CD14-positive monocyte (primary cell): ENCODE results near the gene PARVB. TPM values are rescaled to one million over a fixed set of nuclear protein-coding genes. Genes with fewer than 3 reads are reported as not detected.
"Not testable (repeated sequence)": the region's sequence is repeated elsewhere in the genome, so short reads cannot be mapped to it uniquely, and the experiment has no call there.

Experiments
- DNase-seq, 3 donors: peaks; one replicate each; pipeline ENCODE4 v3.0.0-alpha.2; 2011 to 2022
- H2AFZ ChIP-seq: 2 replicates; pipeline ENCODE4 v1.6.0; 2012; ENCODE audit warnings: mild to moderate bottlenecking, low read depth, low read length, inconsistent platforms; ENCODE audit not compliant: insufficient read depth, poor library complexity, severe bottlenecking
- H3K27ac ChIP-seq, 2 donors: 1 replicate in 1 of 2; 2 replicates in 1 of 2; pipeline ENCODE4 v1.5.1; 2012 to 2013; ENCODE audit warnings: low read length in 2 of 2, control low read depth in 1 of 2, inconsistent platforms in 1 of 2, low read depth in 1 of 2, mild to moderate bottlenecking in 1 of 2
- H3K27me3 ChIP-seq, 2 donors: one replicate each; pipeline versions ENCODE4 v1.6.0 to v1.6.1; 2011 to 2013; ENCODE audit warnings: low read length in 2 of 2; ENCODE audit not compliant: control insufficient read depth in 2 of 2, insufficient read depth in 2 of 2
- H3K36me3 ChIP-seq, 2 donors: replicated peaks in 1 of 2; 1 replicate in 1 of 2; 2 replicates in 1 of 2; pipeline versions ENCODE4 v1.5.1 to v1.6.1; 2012 to 2013; ENCODE audit warnings: low read length in 2 of 2, control low read depth in 1 of 2, inconsistent platforms in 1 of 2, mild to moderate bottlenecking in 1 of 2; ENCODE audit not compliant: insufficient read depth in 2 of 2, control insufficient read depth in 1 of 2
- H3K4me1 ChIP-seq, 2 donors: 1 replicate in 1 of 2; 2 replicates in 1 of 2; pipeline versions ENCODE4 v1.5.1 to v1.6.1; 2012 to 2013; ENCODE audit warnings: low read length in 2 of 2, control low read depth in 1 of 2, inconsistent platforms in 1 of 2, mild to moderate bottlenecking in 1 of 2, moderate library complexity in 1 of 2; ENCODE audit not compliant: insufficient read depth in 2 of 2, control insufficient read depth in 1 of 2
- H3K4me2 ChIP-seq: replicated peaks from 2 replicates; pipeline ENCODE3; 2012; ENCODE audit warnings: low read length, moderate library complexity, mild to moderate bottlenecking; ENCODE audit not compliant: poor library complexity, severe bottlenecking; ENCODE audit errors: extremely low read depth
- H3K4me3 ChIP-seq, 3 experiments: fragments of 200-600 bp in 1 of 3; sonication (generic) in 1 of 3; replicated peaks in 1 of 3; 1 replicate in 2 of 3; 2 replicates in 1 of 3; pipeline ENCODE4 v1.5.1; 2011 to 2013; ENCODE audit warnings: low read length in 3 of 3, mild to moderate bottlenecking in 3 of 3, control low read depth in 2 of 3, low read depth in 2 of 3, inconsistent platforms in 1 of 3, moderate library complexity in 1 of 3
- H3K79me2 ChIP-seq: 2 replicates; pipeline ENCODE4 v1.6.0; 2012; ENCODE audit warnings: mild to moderate bottlenecking, control low read depth, inconsistent platforms, low read length, moderate library complexity; ENCODE audit not compliant: insufficient read depth
- H3K9ac ChIP-seq: 2 replicates; pipeline ENCODE4 v1.6.0; 2017; ENCODE audit warnings: low read length, mild to moderate bottlenecking; ENCODE audit not compliant: insufficient read depth, poor library complexity, severe bottlenecking
- H3K9me3 ChIP-seq, 2 donors: replicated peaks in 1 of 2; 1 replicate in 1 of 2; 2 replicates in 1 of 2; pipeline versions ENCODE4 v1.5.1 to v1.6.1; 2012 to 2013; ENCODE audit warnings: low read length in 2 of 2, control low read depth in 1 of 2; ENCODE audit not compliant: control insufficient read depth in 1 of 2, insufficient read depth in 1 of 2
- H4K20me1 ChIP-seq: 2 replicates; pipeline ENCODE4 v1.6.0; 2012; ENCODE audit warnings: mild to moderate bottlenecking, low read length, control low read depth, moderate library complexity; ENCODE audit not compliant: insufficient read depth
- H3K27ac Mint-ChIP-seq, 7 donors: one replicate each; pipeline ENCODE4 v1.8.0; 2020; ENCODE audit warnings: mild to moderate bottlenecking in 7 of 7, mixed read lengths in 7 of 7, moderate library complexity in 6 of 7, inconsistent platforms in 2 of 7
- H3K27me3 Mint-ChIP-seq, 3 donors: one replicate each; pipeline ENCODE4 v1.8.0; 2021 to 2022; ENCODE audit warnings: low read depth in 3 of 3, mild to moderate bottlenecking in 3 of 3, mixed read lengths in 3 of 3, moderate library complexity in 3 of 3, inconsistent platforms in 1 of 3
- H3K36me3 Mint-ChIP-seq, 2 donors: one replicate each; pipeline ENCODE4 v1.8.0; 2020; ENCODE audit warnings: mixed read lengths in 2 of 2, inconsistent platforms in 1 of 2, mild to moderate bottlenecking in 1 of 2
- H3K4me1 Mint-ChIP-seq: one replicate; pipeline ENCODE4 v1.8.0; 2020; ENCODE audit warnings: mild to moderate bottlenecking, mixed read lengths
- H3K4me3 Mint-ChIP-seq, 2 donors: one replicate each; pipeline ENCODE4 v1.8.0; 2020; ENCODE audit warnings: mild to moderate bottlenecking in 2 of 2, mixed read lengths in 2 of 2, moderate library complexity in 1 of 2
- H3K9me3 Mint-ChIP-seq, 7 donors: one replicate each; pipeline ENCODE4 v1.8.0; 2020 to 2022; ENCODE audit warnings: mixed read lengths in 7 of 7, mild to moderate bottlenecking in 6 of 7, moderate library complexity in 6 of 7, inconsistent platforms in 2 of 7
- WGBS: methylation state at CpG from one replicate; pipeline ENCODE4 v1.1.5; 2013; ENCODE audit warnings: missing lambda C conversion rate; ENCODE audit not compliant: insufficient coverage; 5-methylcytosine and 5-hydroxymethylcytosine counted together
- intact Hi-C, 2 donors: fragments of 100-400 bp; cut with micrococcal nuclease; formaldehyde crosslinking; loops; one replicate each; pipeline versions ENCODE4 v1.15.0 to v1.15.1; 2023
- polyA plus RNA-seq, 3 donors: library from polyadenylated mRNA; depleted of rRNA in 1 of 3; unstranded in 2 of 3; stranded (reverse) in 1 of 3; fragments of 300-500 nt in 2 of 3; fragments of >200 nt in 1 of 3; fragmentation: Illumina TruSeq in 2 of 3; gene quantifications; 1 replicate in 2 of 3; 2 replicates in 1 of 3; pipeline ENCODE4 v1.2.3, GENCODE V29; 2012 to 2021
- TF ChIP-seq, protein P1 (sequence below): fragments of 200-600 bp; IDR thresholded peaks from one replicate; pipeline ENCODE4 v1.8.0; 2022; ENCODE audit warnings: antibody characterized with exemption, mild to moderate bottlenecking

Gene PARVB
- polyA plus RNA-seq, 3 donors, result 13.4 to 38.5 (median 17.9) TPM

DNA sequence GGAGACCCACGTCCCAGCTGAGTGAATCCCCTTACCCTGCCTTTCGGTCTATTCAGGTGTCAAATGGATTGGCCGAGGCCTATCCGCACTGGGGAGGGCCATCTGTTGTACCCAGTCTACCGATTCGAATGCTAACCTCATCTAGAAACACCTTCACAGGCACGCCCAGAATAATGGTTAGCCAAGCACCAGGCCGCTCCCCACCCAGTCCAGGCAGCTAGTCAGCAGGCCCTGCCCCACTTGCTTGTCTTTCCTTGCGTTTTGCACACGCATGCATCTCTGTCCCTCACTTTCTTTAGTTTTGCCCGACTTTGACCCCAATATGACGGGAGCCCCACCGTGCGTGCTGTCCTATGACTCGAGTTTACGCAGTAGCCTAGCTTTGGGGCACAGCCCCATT is 31.7 kb downstream of the PARVB start:
- H2AFZ ChIP-seq, result no peak overlapping the region
- Mint-ChIP-seq H3K36me3 (peaks cover 30 to 32% of the 10 kb centered on the region in 2 donors), H3K4me3 (no peak overlapping the region), H3K9me3 (peaks cover 0 to 17% (median 6%) of the 10 kb centered on the region in 7 donors), H3K27ac (peak overlapping the region in 1 of 7 donors; percentile 62), H3K4me1 (peaks cover 16% of the 10 kb centered on the region), H3K27me3 (peaks cover 0 to 2% (median 0%) of the 10 kb centered on the region in 3 donors)
- TF ChIP-seq, protein P1, sequence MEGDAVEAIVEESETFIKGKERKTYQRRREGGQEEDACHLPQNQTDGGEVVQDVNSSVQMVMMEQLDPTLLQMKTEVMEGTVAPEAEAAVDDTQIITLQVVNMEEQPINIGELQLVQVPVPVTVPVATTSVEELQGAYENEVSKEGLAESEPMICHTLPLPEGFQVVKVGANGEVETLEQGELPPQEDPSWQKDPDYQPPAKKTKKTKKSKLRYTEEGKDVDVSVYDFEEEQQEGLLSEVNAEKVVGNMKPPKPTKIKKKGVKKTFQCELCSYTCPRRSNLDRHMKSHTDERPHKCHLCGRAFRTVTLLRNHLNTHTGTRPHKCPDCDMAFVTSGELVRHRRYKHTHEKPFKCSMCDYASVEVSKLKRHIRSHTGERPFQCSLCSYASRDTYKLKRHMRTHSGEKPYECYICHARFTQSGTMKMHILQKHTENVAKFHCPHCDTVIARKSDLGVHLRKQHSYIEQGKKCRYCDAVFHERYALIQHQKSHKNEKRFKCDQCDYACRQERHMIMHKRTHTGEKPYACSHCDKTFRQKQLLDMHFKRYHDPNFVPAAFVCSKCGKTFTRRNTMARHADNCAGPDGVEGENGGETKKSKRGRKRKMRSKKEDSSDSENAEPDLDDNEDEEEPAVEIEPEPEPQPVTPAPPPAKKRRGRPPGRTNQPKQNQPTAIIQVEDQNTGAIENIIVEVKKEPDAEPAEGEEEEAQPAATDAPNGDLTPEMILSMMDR, result no peak
- DNase-seq, result no peak
- H4K20me1 ChIP-seq, result peaks cover 7% of the 10 kb centered on the region
- intact Hi-C loops, result no loop called here
- no peak overlapping the region for H3K9ac ChIP-seq
- no peaks in the 10 kb centered on the region for H3K27me3 ChIP-seq
- H3K9me3 ChIP-seq, result peaks cover 7 to 8% of the 10 kb centered on the region in 2 donors
- peaks cover 7% of the 10 kb centered on the region for H3K79me2 ChIP-seq
- peaks cover 0 to 10% of the 10 kb centered on the region in 2 donors for H3K36me3 ChIP-seq
- H3K4me1 ChIP-seq, result no peaks in the 10 kb centered on the region
- H3K27ac ChIP-seq, result no peak overlapping the region
- H3K4me3 ChIP-seq, result no peak overlapping the region
- 98% methylated on average over 14 of the region's 16 CpGs for WGBS
- H3K4me2 ChIP-seq, result no peak overlapping the region

DNA sequence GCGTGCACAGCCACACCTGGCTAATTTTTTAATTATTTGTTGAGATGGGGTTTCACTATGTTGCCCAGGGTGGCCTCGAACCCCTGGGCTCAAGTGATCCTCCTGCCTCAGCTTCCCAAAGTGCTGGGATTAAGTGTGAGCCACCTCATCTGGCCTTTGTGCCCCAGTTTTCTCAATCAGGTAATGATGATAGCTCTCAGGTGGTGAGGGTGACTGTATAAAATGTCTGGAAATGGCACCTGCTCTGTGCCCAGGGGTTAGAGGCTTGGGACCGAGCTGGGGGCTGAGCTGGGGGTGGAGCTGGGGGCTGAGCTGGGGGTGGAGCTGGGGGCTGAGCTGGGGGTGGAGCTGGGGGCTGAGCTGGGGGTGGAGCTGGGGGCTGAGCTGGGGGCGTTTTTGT is 32.5 kb downstream of the PARVB start:
- H3K79me2 ChIP-seq, H3K9me3 ChIP-seq, H2AFZ ChIP-seq, H3K9ac ChIP-seq, H3K27me3 Mint-ChIP-seq, H3K4me3 ChIP-seq, intact Hi-C loops, H3K27me3 ChIP-seq, H3K4me1 ChIP-seq, H4K20me1 ChIP-seq, H3K27ac ChIP-seq, H3K4me2 ChIP-seq, H3K4me3 Mint-ChIP-seq, DNase-seq: not testable (repeated sequence)
- peaks cover 25 to 26% of the 10 kb centered on the region in 2 donors for H3K36me3 Mint-ChIP-seq
- peak overlapping the region in 1 of 7 donors; percentile 68 for H3K27ac Mint-ChIP-seq
- WGBS, result 100% methylated on average over 1 of the region's 4 CpGs
- H3K36me3 ChIP-seq, result peaks cover 0 to 10% of the 10 kb centered on the region in 2 donors
- H3K9me3 Mint-ChIP-seq, result peaks cover 0 to 18% (median 6%) of the 10 kb centered on the region in 7 donors
- H3K4me1 Mint-ChIP-seq, result peaks cover 13% of the 10 kb centered on the region
